ENCODE measurements around the gene SAPCD1. TPM values are rescaled to one million over a fixed set of nuclear protein-coding genes. Genes with fewer than 3 reads are reported as not detected.

The SAPCD1 gene
- total RNA-seq, 4 donors from 2014 or later: 0.83 TPM; not detected in 3

DNA sequence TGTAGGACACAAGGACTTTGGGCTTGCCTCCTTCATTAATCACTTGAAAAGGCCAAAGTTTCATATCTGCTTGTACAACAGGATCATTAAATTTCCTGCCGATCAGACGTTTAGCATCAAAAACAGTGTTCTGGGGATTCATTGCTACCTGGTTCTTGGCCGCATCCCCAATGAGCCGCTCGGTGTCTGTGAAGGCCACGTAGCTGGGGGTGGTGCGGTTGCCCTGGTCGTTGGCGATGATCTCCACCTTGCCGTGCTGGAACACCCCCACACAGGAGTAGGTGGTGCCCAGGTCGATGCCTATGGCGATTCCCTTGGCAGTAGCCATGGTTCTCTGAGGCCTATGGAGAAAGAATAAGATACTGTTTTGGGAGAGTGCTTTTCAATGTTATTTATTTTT, 49.2 kb downstream of the SAPCD1 start:
- WGBS: 97% methylated on average over 5 of the region's 12 CpGs
- intact Hi-C loops (cut with DNase I): no loop called here
- H3K27ac ChIP-seq (replicated peaks in 1 of 4): no peak overlapping the region
- TF ChIP-seq, protein P1, sequence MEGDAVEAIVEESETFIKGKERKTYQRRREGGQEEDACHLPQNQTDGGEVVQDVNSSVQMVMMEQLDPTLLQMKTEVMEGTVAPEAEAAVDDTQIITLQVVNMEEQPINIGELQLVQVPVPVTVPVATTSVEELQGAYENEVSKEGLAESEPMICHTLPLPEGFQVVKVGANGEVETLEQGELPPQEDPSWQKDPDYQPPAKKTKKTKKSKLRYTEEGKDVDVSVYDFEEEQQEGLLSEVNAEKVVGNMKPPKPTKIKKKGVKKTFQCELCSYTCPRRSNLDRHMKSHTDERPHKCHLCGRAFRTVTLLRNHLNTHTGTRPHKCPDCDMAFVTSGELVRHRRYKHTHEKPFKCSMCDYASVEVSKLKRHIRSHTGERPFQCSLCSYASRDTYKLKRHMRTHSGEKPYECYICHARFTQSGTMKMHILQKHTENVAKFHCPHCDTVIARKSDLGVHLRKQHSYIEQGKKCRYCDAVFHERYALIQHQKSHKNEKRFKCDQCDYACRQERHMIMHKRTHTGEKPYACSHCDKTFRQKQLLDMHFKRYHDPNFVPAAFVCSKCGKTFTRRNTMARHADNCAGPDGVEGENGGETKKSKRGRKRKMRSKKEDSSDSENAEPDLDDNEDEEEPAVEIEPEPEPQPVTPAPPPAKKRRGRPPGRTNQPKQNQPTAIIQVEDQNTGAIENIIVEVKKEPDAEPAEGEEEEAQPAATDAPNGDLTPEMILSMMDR (IDR thresholded peaks at IDR 0.05): no peak
- TF ChIP-seq POLR2A (IDR thresholded peaks at IDR 0.05; ENCODE audit: low read depth): no peak
- no peak for TF ChIP-seq POLR2AphosphoS5 (IDR thresholded peaks at IDR 0.05)
- no peak for TF ChIP-seq EP300 (IDR thresholded peaks at IDR 0.05)
- no peaks in the 10 kb centered on the region for H3K27me3 ChIP-seq
- no peak for DNase-seq (ENCODE audit: extremely low spot score)
- H3K4me1 ChIP-seq: peaks cover 15 to 24% (median 23%) of the 10 kb centered on the region in 4 donors
- H3K36me3 ChIP-seq: peaks cover 0 to 6% (median 0%) of the 10 kb centered on the region in 4 donors
- no peak overlapping the region for H3K4me3 ChIP-seq
- H3K9me3 ChIP-seq: no peaks in the 10 kb centered on the region

DNA sequence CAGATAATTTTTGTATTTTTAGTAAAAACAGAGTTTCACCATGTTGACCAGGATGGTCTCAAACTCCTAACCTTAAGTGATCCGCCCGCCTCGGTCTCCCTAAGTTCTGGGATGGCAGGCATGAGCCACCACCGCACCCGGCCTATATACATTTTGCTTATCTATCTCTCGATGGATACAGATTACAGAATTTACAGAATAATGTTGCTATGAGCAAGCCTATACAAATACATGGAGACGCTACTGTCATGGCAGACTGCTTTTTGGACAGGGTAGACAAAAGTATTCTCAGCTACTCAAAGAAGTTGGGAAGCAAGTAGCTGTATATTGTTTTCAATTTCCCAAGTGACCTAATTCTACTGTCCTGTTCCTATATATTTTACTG, 51.0 kb downstream of the SAPCD1 start:
- Histone ChIP-seq H3K4me1 (peaks cover 9 to 27% (median 26%) of the 10 kb centered on the region in 4 donors), H3K27ac (replicated peaks in 1 of 4) (peak overlapping the region; percentile 94 to 100 (median 97)), H3K27me3 (no peaks in the 10 kb centered on the region), H3K9me3 (no peaks in the 10 kb centered on the region), H3K36me3 (peaks cover 0 to 6% (median 0%) of the 10 kb centered on the region in 4 donors), H3K4me3 (peak overlapping the region in 3 of 4 donors; percentile 57 to 62 (median 60))
- TF ChIP-seq POLR2AphosphoS5 (IDR thresholded peaks at IDR 0.05): no peak
- intact Hi-C loops (cut with DNase I): no loop called here
- DNase-seq (ENCODE audit: extremely low spot score): no peak
- 97% methylated on average over 7 of the region's 7 CpGs for WGBS

Small RNAs within 50 kb of the gene (small RNA-seq; reads per million reads assigned to genes)
- 0 reads per million in 3 donors for gene LY6G6D
- 0 reads per million in 3 donors for gene MSH5-SAPCD1
- gene RF00019: 0 reads per million in 3 donors
- 0 reads per million in 3 donors for gene RNU6-850P
- 0 reads per million in 3 donors for gene SAPCD1

Other genes starting within 250 kb of the SAPCD1 start
- not detected for gene MCCD1, start 233.7 kb upstream of the SAPCD1 start, total RNA-seq
- 100 to 1,000 TPM; 186 to 257 (median 213) TPM for gene DDX39B, start 220.7 kb upstream of the SAPCD1 start, total RNA-seq
- gene ATP6V1G2, start 216.0 kb upstream of the SAPCD1 start, total RNA-seq: 1 to 10 TPM; 2.0 to 5.0 (median 2.2) TPM
- 10 to 100 TPM; 24.4 to 42.6 (median 29.6) TPM for gene NFKBIL1, start 215.0 kb upstream of the SAPCD1 start, total RNA-seq
- not detected for gene LTA, start 190.4 kb upstream of the SAPCD1 start, total RNA-seq
- 1 to 10 TPM in 1 of 4 donors, under 1 TPM in 1, not detected in 2; 0.17 to 1.5 TPM for gene TNF, start 187.1 kb upstream of the SAPCD1 start, total RNA-seq
- 1 to 10 TPM in 1 of 4 donors, under 1 TPM in 1, not detected in 2; 0.57 to 1.5 TPM for gene LTB, start 180.2 kb upstream of the SAPCD1 start, total RNA-seq
- 1 to 10 TPM; 1.9 to 9.3 (median 6.8) TPM for gene LST1, start 176.4 kb upstream of the SAPCD1 start, total RNA-seq
- gene NCR3, start 169.7 kb upstream of the SAPCD1 start, total RNA-seq: not detected
- gene AIF1, start 147.4 kb upstream of the SAPCD1 start, total RNA-seq: 10 to 100 TPM in 3 of 4 donors, 1 to 10 TPM in 1; 9.4 to 41.9 (median 14.4) TPM
- 100 to 1,000 TPM in 2 of 4 donors, 10 to 100 TPM in 2; 68.8 to 138 (median 89.2) TPM for gene PRRC2A, start 141.9 kb upstream of the SAPCD1 start, total RNA-seq
- gene BAG6, start 110.0 kb upstream of the SAPCD1 start, total RNA-seq: 100 to 1,000 TPM; 173 to 283 (median 217) TPM
- 1 to 10 TPM; 1.5 to 3.3 (median 2.0) TPM for gene APOM, start 106.8 kb upstream of the SAPCD1 start, total RNA-seq
- gene C6orf47, start 101.9 kb upstream of the SAPCD1 start, total RNA-seq: 10 to 100 TPM; 24.5 to 39.6 (median 34.0) TPM
- gene GPANK1, start 97.7 kb upstream of the SAPCD1 start, total RNA-seq: 10 to 100 TPM; 15.8 to 21.0 (median 19.4) TPM
- gene CSNK2B, start 96.6 kb upstream of the SAPCD1 start, total RNA-seq: 100 to 1,000 TPM; 132 to 188 (median 153) TPM
- gene LY6G5B, start 92.7 kb upstream of the SAPCD1 start, total RNA-seq: 1 to 10 TPM; 2.9 to 4.0 (median 3.2) TPM
- 1 to 10 TPM in 2 of 4 donors, not detected in 2; 2.0 to 2.9 TPM for gene LY6G5C, start 81.6 kb upstream of the SAPCD1 start, total RNA-seq
- 10 to 100 TPM; 44.9 to 57.9 (median 52.8) TPM for gene ABHD16A, start 59.3 kb upstream of the SAPCD1 start, total RNA-seq
- gene LY6G6F, start 55.8 kb upstream of the SAPCD1 start, total RNA-seq: not detected
- gene LY6G6D, start 47.3 kb upstream of the SAPCD1 start, total RNA-seq: not detected
- not detected for gene LY6G6C, start 40.9 kb upstream of the SAPCD1 start, total RNA-seq
- not detected for gene MPIG6B, start 39.3 kb upstream of the SAPCD1 start, total RNA-seq
- 100 to 1,000 TPM in 2 of 4 donors, 10 to 100 TPM in 2; 78.1 to 119 (median 100) TPM for gene DDAH2, start 33.4 kb upstream of the SAPCD1 start, total RNA-seq
- gene CLIC1, start 26.1 kb upstream of the SAPCD1 start, total RNA-seq: 100 to 1,000 TPM; 208 to 379 (median 290) TPM
- 1 to 10 TPM; 4.0 to 6.4 (median 4.5) TPM for gene MSH5, start 22.7 kb upstream of the SAPCD1 start, total RNA-seq
- gene VWA7, start 14.7 kb downstream of the SAPCD1 start, total RNA-seq: under 1 TPM in 3 of 4 donors, not detected in 1; 0.40 to 0.50 (median 0.45) TPM
- gene VARS1, start 33.1 kb downstream of the SAPCD1 start, total RNA-seq: 10 to 100 TPM; 25.0 to 53.2 (median 34.8) TPM
- gene LSM2, start 44.3 kb downstream of the SAPCD1 start, total RNA-seq: 10 to 100 TPM; 24.2 to 41.5 (median 32.9) TPM
- 1 to 10 TPM; 1.2 to 3.7 (median 2.6) TPM for gene HSPA1L, start 52.6 kb downstream of the SAPCD1 start, total RNA-seq
- gene HSPA1A, start 52.9 kb downstream of the SAPCD1 start, total RNA-seq: 100 to 1,000 TPM; 235 to 451 (median 370) TPM
- gene HSPA1B, start 65.1 kb downstream of the SAPCD1 start, total RNA-seq: 100 to 1,000 TPM; 120 to 315 (median 274) TPM
- gene NEU1, start 100.2 kb downstream of the SAPCD1 start, total RNA-seq: 10 to 100 TPM; 24.9 to 39.6 (median 34.9) TPM
- under 1 TPM in 2 of 4 donors, not detected in 2; 0.19 to 0.80 TPM for gene SLC44A4, start 116.3 kb downstream of the SAPCD1 start, total RNA-seq
- 10 to 100 TPM; 25.7 to 48.4 (median 38.1) TPM for gene EHMT2, start 135.0 kb downstream of the SAPCD1 start, total RNA-seq
- gene ZBTB12, start 139.4 kb downstream of the SAPCD1 start, total RNA-seq: 1 to 10 TPM in 3 of 4 donors, under 1 TPM in 1; 0.66 to 2.5 (median 1.6) TPM
- 10 to 100 TPM in 3 of 4 donors, 1 to 10 TPM in 1; 10.0 to 15.4 (median 12.6) TPM for gene C2, start 165.1 kb downstream of the SAPCD1 start, total RNA-seq
- 10 to 100 TPM; 11.6 to 28.7 (median 12.7) TPM for gene CFB, start 183.4 kb downstream of the SAPCD1 start, total RNA-seq
- gene NELFE, start 196.3 kb downstream of the SAPCD1 start, total RNA-seq: 10 to 100 TPM; 79.3 to 81.7 (median 81.1) TPM
- 10 to 100 TPM; 23.3 to 33.2 (median 28.5) TPM for gene SKIC2, start 196.5 kb downstream of the SAPCD1 start, total RNA-seq
- 10 to 100 TPM; 12.9 to 18.4 (median 15.9) TPM for gene DXO, start 209.5 kb downstream of the SAPCD1 start, total RNA-seq
- gene C4A, start 219.4 kb downstream of the SAPCD1 start, total RNA-seq: 100 to 1,000 TPM in 2 of 4 donors, 10 to 100 TPM in 2; 31.6 to 187 (median 98.2) TPM